Anterior cingulate cortex (tissue), 58 donors: Measurements from ENCODE around the gene FPR1.
"Not testable (repeated sequence)": the region's sequence is repeated elsewhere in the genome, so short reads cannot be mapped to it uniquely, and the experiment has no call there.

Experiments used
- DNase-seq, 58 donors: peaks; one replicate each; lab custom pipeline; 2025; lab: John Stamatoyannopoulos, UW

The FPR1 gene

DNA sequence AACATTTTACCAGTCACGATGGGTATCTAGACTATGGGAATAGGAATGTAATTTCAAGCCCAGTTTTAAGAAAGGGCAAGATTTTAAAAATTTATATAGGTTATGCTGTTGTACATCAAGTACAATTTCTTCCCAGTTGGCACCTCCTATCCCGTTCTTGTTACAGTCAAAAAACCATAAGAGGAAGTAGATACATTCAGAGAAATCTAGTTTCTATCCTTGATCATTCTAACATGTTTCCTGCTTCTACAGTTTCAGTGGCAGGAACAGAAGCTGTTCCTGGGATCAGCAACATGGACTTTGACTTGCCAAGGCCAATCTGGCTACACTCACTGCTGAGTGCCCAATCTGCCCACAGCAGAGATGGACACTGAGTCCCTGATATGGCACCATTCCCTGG is 28.6 kb upstream of the FPR1 start:
- no peak for DNase-seq

DNA sequence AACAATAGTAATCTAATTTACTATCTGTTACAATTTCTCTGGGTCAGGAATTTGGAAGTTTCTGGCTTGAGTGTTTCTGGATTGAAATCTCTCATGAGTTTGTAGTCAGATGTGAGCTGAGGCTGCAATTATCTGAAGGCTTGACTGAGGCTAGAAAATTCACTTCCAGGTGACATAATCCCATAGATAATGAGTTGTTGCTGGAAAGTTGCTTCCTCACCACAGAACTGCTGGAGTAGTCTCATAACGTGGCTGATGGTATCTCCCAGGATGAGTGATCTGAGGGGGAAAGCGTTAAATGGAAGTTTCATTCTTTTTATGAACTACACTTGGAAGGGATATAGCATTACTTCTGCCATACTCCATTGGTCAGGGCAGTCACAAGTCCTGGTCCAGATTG is 28.0 kb upstream of the FPR1 start:
- no peak for DNase-seq

DNA sequence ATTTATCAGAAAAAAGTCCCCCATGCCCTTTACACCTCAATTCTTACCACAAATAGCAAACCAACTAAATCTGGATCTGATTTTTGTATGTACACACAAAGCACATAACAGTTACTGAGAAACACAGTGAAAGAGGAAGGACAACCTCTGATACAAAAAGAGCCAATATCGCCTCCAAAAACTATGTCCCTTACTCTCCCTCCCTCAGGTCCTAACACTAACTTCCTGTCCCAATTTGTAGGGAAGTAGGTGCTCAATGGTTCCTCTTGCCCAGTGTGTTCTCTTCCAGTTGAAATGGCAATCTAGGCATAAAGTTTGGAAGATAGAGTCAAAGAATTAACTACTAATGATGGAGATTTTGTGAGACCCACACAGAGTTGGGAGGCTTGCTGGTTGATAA is 27.5 kb upstream of the FPR1 start:
- DNase-seq, result no peak

DNA sequence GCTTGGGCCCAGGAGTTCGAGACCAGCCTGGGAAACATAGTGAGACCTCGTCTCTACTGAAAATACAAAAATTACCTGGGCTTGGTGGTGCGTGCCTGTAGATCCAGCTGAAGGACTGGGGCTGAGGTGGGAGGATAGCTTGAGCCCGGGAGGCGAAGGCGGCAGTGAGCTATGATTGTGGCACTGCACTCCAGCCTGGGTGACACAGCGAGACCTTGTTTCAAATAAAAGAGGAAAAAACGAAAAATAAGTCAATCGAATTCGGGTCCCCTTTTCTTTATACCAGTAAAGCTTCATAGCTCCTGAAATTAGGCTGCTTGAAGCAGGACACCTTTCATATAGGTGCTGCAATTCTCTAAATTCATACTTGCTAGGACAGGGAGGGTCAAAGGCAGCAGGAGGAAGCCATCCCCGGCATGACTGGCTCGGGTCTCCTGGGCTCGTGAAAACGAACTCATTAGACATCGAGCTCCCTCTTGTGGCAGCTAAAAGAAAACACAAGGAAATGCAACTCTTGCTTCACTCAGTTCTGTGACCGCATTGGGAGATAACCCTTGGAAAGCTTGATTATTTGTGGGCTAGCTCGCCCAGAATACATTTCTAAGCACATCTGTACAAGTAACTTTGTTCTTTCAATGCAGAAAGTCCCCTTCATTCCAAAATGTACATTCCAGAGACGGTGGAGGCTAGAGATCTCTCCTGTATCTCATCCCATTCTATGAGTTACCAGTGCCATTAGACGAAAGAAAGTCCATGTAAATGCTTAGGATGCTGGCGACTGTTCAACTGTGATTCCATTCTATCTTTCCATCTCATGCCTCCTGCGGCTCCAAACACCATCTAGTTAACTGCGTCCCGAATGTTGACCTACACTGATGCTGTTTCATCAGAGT is 26.1 kb upstream of the FPR1 start:
- DNase-seq, result peak in 47 of 58 donors; percentile 1 to 72 (median 33)

DNA sequence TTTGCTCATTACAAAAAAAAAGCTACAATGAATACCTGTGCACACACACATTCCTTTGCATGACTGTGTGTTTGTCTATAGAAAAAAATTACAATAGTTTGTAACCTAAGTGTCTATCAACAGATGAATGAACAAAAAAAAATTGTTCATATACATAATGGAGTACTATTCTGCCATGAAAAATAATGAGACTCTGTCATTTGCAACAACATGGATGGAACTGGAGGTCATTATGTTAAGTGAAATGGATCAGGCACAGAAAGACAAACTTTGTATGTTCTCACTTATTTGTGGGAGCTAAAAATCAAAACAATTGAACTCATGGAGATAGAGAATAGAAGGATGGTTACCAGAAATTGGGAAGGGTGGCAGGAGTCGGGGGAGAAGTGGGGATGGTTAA is 24.9 kb upstream of the FPR1 start:
- not testable (repeated sequence) for DNase-seq

DNA sequence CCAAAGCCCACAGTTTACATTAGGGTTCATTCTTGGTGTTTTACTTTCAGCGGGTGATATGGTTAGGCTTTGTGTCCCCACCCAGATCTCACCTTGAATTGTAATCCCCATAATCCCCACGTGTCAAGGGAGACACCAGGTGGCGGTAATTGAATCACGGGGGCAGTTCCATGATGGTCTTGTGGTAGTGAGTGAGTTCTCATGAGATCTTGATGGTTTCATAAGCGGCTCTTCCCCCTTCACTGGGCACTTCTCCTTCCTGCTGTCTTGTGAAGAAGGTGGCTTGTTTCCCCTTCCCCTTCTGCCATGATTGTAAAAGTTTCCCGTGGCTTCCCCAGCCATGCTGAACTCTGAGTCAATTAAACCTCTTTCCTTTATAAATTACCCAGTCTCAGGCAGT is 21.3 kb upstream of the FPR1 start:
- no peak for DNase-seq

DNA sequence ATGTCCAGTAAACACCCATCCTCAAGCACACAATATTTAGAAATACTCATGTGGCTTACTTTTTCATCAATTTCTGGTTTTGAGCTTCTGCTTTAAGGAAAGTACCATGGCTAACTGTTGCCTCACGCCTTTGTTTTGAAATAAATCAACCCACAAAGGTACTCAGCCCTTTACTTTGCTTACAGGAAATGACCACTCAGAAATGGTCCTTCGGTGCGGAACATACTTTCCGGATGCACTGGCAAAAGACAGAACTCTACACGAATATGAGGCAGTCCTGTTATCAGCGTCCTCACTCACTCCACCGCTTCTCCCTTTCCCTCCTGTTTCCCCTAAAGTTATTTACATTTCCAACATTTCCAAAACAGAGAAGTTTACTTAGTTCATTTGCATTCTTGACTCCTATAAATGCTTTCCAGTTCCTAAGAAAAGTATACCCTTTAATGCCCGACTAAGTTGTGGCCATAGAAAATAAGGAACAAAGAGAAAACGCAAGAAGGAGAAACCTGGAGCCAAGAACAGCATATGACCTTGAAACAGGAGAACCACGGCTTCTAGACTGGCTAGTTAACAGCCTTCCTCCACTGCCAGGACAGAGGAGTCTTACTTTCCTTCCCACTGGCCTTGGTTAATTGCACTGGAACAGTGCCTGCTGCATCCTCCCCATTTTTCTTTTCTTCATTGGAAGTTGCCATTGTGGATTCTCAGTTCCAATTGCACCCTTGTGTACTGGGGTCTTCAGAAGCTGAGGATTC is 19.9 kb upstream of the FPR1 start:
- peak in 1 of 58 donors; percentile 2 for DNase-seq

DNA sequence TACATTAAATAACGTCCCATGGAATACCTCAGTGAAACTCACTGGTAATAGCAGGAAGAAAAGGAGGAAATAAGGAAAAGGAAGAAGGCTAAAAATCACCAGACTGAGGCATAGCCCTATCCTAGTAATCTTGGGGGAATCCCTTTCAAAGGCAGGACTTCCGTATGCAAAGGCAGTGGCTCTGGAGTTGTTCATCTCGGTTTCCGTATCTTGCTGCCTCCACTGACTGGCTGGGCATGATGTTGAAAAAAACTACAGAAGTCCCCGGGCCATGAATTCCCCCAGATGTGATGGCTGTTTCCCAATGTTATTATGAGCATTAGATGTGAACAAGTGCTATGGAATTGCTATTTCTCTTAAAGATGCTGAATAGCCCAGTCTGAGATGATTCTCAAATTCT is 14.8 kb upstream of the FPR1 start:
- DNase-seq, result no peak

DNA sequence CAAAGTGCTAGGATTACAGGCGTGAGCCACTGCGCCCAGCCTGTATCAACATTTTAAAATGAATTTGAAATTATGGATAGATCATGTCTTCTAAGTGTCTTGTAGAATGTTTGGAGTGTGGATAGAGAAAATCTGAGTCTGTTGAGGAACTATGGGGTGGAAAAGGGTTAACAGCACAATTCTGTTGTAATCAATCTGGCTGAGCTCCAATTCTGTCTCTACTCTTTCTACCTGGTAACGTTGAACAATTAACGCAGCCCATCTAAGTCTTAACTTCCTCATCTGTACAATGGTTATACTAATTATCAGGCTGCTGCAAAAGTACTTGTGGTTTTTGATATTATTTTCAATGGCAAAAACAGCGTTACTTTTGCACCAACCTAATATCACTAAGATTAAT is 13.4 kb upstream of the FPR1 start:
- DNase-seq, result no peak

DNA sequence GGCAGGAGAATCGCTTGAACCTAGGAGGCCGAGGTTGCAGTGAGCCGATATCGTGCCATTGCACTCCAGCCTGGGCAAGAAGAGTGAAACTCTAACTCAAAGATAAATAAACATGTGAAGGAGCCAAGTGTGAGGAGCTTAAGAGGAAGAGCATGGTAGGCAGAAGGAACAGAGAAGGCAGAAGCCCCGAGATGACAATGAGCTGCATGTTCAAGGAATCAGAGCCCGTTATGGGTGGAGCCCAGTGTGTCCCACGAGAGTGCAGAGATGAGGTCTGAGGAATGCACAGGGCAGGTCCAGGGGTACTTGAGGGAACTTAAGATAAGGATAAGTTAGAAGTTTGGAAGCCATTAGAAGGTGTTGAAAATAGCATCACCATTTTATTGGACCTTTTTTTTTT is 10.0 kb upstream of the FPR1 start:
- no peak for DNase-seq

DNA sequence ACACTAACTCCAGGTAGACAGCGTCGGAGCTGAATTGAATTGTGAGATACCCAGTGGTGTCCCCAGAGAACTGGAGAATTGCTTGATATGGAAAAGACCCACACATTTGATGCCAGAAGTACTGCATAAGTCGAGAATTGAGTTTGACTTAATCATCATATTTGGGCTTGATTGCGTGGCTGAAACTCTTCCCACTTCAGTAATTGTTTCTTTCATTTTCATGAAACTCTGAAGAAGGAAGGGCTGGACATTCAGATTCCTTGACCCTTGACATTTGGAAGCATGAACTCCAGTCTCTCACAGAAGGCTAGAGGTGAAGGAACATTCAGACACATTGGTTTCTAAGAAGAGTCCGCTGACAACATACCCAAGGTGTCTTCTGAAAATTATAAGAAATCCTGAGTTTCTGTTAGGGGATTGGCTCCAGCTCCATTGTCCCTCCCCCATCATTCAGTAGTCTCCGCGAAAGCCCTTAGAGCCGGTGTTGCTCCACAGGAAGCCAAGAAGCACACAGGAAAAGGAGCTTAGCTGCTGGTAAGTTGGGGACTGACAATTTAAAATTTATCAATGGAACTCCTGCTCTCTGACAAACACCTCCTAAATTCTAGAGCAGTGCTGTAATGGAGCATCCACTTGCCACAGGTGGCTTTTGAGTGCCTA is 9.1 kb upstream of the FPR1 start, which contains the start of gene FPR2:
Gene FPR2, plus strand, starts transcription at position 484 of the 660 bp plus-strand sequence. CDS start 7,479 bp downstream, outside the sequence.
- no peak for DNase-seq

DNA sequence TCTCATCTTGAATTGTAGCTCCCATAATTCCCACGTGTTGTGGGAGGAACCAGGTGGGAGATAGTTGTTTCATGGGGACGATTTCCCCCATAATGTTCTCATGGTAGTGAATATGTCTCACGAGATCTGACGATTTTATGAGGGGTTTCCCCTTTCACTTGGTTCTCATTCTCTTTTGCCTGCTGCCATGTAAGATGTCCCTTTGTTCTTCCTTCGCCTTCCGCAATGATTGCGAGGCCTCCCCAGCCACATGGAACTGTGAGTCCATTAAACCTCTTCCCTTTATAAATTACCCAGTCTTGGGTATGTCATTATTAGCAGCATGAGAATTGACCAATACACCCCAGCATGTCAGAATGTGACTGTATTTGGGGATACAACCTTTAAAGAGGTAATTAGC is 3.9 kb upstream of the FPR1 start:
- no peak for DNase-seq

DNA sequence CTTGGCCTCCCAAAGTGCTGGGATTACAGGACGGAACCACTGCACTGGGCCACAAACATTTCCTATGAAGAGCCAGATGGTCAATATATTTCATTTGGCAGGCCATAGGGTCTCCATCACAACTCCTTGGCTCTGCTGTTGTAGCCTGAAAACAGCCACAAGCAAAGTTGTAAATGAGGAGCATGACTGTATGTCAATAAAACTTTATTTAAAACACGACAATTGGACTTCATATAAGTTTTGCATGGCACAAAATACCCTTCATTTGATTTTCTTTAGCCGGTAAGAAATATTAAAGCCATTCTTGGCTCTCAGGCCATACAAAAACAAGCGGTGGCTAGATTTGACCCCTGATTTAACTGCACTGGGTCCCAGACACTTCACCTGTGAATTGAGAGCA is 3.1 kb upstream of the FPR1 start:
- DNase-seq, result no peak

DNA sequence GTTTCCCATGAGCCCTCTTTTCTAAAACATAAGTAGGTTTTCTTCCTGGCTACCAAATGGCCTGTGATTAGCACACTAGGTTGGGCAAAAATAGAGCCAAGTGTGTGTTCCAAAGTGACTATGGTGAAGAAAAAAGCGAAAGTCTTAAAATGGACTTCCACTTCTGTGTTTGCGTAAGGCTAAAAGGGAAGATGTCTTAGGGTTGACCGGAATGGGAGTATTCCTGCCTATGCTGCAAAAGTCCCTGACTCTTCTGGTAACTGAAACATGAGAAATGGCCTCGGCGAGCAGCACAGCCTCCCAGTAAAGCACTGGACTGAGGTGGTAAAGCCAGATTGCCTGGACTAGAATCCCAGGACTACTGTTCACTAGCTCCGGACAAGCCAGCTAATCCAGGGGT is 2.4 kb upstream of the FPR1 start:
- DNase-seq, result peak in 3 of 58 donors; percentile 1 to 35 (median 1)

DNA sequence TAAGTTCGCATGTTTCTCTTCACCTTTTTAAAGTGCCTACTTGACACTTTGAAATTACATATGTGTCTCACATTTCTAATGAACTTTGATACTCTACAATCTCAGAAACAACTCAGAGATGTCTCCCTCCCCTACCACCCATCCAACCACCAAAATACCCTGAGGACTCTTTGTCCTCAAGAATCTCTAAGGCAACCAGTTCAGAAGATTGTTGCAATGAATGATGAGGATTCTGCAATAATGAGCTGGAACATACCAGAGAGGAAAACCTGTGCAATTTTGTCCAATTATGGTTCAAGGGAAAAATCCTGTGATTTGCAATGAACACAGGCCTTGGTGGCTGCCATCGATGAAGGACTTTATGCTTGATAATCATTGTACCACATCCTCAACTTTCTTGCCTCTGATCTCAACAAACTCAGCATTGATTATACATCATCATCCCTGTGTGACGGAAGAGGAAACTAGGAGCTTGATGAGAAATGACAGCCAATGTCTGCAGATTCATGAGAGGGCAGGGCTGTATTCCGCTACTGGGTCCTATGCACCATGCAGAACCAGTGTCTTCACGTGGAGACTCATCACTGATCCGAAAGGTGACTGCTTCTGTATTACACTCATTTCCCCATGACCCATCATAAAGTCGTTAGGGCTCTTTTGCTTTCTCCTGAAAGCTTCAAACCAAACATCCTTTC is 1.1 kb downstream of the FPR1 start:
- no peak for DNase-seq

DNA sequence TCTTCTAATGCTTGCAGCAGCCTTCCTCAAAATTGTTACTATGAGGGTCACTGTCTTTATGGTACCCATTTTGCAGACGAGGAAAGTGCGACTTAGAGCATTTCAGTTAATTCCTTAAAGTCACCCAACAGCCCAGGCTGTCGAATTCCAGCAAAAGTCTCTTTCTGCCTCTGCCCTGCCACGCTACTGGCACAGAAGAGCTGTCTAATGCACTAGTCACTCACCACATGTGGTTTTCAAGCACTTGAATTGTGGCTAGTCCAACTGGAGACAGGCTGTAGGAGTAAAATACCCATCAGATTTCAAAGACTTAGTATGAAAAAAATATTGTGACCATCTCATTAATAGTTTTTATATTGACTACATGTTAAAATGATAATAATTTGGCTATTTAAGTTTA is 1.7 kb downstream of the FPR1 start:
- DNase-seq, result no peak

DNA sequence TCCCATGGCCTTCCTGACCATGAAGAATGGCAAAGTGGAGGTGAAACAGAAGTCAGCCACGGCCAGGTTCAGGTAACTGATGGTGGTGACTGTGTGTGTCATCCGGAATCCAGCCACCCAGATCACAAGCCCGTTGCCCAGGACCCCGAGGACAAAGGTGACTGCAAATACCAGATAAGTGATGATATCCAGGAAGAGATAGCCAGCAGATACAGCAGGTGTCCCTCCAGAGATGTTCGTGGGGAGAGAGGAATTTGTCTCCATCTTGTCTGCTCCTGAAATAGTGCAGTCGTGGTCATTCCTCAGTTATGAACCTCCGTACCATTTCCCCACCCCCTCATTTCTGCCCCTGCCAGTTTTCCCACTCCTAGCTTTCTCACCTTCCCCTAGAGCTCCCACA is 4.9 kb downstream of the FPR1 start:
- no peak for DNase-seq

DNA sequence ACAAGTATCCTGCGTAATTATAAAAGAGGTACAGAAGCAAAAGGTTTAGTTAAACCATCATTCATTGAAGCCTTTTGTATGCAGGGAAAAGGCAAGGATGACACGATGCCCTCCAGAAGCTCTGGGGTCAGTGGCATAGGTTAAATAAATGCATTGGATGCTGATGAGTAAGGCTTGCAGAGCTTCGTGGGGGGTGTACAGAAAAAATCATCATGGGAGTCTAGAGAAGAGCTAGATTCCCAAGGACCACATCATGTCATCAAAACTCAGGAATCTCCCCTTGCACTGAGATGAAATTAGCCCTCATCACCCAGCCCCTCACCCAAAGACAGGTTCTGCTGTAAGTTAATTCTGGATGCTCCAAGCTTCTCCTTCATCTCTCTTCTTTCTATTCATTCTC is 8.3 kb downstream of the FPR1 start:
- no peak for DNase-seq

DNA sequence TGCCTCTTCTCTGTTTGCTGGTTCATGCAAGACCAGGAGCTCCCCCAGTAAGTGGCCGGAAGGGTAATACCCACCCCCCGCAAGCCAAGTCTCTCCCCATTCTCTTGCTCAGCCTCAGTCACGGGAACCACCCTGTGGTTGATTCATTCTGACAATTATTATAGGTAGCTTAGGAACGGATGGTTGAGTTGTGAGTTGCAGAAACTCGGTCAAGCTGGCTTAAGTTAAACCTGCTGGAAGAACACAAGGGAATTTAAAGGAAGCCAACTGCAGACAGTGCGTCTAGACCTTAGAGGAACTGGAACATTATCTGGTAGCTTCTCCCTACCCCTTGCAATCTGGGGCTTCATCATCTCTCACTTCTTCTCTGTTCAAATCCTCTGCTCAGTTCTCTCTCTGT is 8.9 kb downstream of the FPR1 start:
- DNase-seq, result no peak

DNA sequence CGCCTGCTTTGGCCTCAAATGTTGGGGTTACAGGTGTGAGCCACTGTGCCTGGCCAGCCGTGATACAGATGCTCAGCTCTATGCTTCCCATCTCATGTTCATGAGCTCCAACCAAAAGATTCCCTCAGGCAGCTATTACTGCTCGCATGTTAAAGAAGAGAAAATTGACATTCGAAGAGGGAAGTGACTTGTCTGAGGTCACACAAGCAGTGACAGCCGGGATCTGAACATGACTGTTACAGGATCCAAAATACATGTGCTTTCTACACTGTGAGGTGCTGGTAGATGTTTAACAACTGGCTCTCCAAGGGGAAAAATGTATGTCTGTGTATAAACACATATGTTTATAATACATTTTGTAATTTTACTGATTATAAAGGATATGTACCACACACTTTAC is 11.3 kb downstream of the FPR1 start:
- no peak for DNase-seq
